Stimulated activated CD4-positive, alpha-beta T cell treated with anti-CD3 and anti-CD28 coated beads, Interleukin-4, amount 100 ng/mL, for 4 hours (primary cell): Measurements from ENCODE around the gene AGPAT3.
"Not testable (repeated sequence)": the region's sequence is repeated elsewhere in the genome, so short reads cannot be mapped to it uniquely, and the experiment has no call there.

Experiments used
- DNase-seq, 2 experiments: peaks; one replicate each; pipeline ENCODE4 v3.0.0-alpha.2; 2020

AGPAT3 gene

GRCh38 chr21:43885721-43886120, 20.7 kb downstream of the AGPAT3 start:
- DNase-seq = no peak

- no peak for DNase-seq
Observed at GRCh38 chr21:43886565-43886964, 21.5 kb downstream of the AGPAT3 start.

GRCh38 chr21:43889069-43889468, 24.0 kb downstream of the AGPAT3 start:
- DNase-seq = no peak

GRCh38 chr21:43890042-43890441, 25.0 kb downstream of the AGPAT3 start:
- no peak for DNase-seq

- DNase-seq = no peak
Observed at GRCh38 chr21:43892334-43892733, 27.3 kb downstream of the AGPAT3 start.

- DNase-seq = no peak
Observed at GRCh38 chr21:43892984-43893535, 28.0 kb downstream of the AGPAT3 start.

- no peak for DNase-seq
Observed at GRCh38 chr21:43893536-43894205, 28.6 kb downstream of the AGPAT3 start.

GRCh38 chr21:43894206-43894577, 29.2 kb downstream of the AGPAT3 start:
- DNase-seq = no peak

GRCh38 chr21:43895196-43895595, 30.2 kb downstream of the AGPAT3 start:
- DNase-seq = no peak

GRCh38 chr21:43896696-43897299, 31.8 kb downstream of the AGPAT3 start:
- not testable (repeated sequence) for DNase-seq

GRCh38 chr21:43899307-43900077, 34.5 kb downstream of the AGPAT3 start:
- DNase-seq = no peak

GRCh38 chr21:43900078-43900385, 35.0 kb downstream of the AGPAT3 start:
- no peak for DNase-seq

GRCh38 chr21:43900690-43901089, 35.7 kb downstream of the AGPAT3 start:
- DNase-seq = no peak

- no peak for DNase-seq
Observed at GRCh38 chr21:43902441-43902840, 37.4 kb downstream of the AGPAT3 start.

- no peak for DNase-seq
Observed at GRCh38 chr21:43903451-43904091, 38.5 kb downstream of the AGPAT3 start.

GRCh38 chr21:43904331-43904781, 39.3 kb downstream of the AGPAT3 start:
- DNase-seq = no peak

GRCh38 chr21:43905726-43906455, 40.9 kb downstream of the AGPAT3 start:
- no peak for DNase-seq

- no peak for DNase-seq
Observed at GRCh38 chr21:43906585-43907370, 41.8 kb downstream of the AGPAT3 start.

- no peak for DNase-seq
Observed at GRCh38 chr21:43907751-43908150, 42.7 kb downstream of the AGPAT3 start.

GRCh38 chr21:43908167-43908566, 43.1 kb downstream of the AGPAT3 start:
- no peak for DNase-seq

- no peak for DNase-seq
Observed at GRCh38 chr21:43909741-43910400, 44.8 kb downstream of the AGPAT3 start.
